HG03103 (cell line): ENCODE measurements around the gene GPS1.
A peak's percentile ranks its signal among the peaks of the same experiment; 100 is the strongest.

Source experiments
- ATAC-seq: cut with Tn5 transposase; IDR thresholded peaks from one replicate; pipeline ENCODE4 v1.9.1; 2021; ENCODE audit warnings: low read depth; ENCODE audit not compliant: unreplicated experiment

GPS1 gene

DNA sequence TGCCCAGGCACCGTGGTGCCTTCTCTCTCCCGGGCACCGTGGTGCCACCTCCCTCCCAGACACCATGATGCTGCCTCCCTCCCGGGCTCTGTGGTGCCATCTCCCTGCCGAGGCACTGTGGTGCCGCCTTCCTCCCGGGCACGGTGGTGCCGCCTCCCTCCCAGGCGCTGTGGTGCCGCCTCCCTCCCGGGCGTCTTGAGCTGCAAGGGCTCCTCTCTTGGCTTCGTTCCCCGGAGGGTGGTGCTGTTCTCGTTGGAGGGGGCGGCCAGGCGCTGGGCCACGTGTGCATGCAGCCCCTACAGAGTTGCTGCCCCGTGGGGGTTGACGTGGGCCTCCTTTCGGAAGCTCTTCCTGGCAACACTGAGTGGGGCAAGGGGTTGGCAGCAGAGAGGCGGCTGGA is 37.3 kb upstream of the GPS1 start:
- ATAC-seq = no peak

DNA sequence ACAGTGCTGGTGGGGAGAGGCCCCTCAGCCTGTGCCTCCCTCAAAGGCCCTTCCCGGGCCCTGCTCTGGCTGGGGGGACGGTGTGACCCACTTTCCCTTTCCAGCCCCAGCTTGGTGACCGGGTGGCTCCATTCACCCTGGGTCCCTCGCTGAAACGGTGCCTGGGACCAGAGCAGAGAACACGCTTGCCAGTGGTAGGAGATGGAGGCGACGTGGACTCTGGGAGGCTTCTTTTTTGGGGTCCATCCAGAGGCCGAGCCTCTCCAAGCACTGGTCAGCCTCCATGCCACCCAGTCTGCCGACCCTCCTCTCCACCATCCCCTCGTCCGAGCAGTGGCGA is 36.8 kb upstream of the GPS1 start:
- ATAC-seq = no peak

DNA sequence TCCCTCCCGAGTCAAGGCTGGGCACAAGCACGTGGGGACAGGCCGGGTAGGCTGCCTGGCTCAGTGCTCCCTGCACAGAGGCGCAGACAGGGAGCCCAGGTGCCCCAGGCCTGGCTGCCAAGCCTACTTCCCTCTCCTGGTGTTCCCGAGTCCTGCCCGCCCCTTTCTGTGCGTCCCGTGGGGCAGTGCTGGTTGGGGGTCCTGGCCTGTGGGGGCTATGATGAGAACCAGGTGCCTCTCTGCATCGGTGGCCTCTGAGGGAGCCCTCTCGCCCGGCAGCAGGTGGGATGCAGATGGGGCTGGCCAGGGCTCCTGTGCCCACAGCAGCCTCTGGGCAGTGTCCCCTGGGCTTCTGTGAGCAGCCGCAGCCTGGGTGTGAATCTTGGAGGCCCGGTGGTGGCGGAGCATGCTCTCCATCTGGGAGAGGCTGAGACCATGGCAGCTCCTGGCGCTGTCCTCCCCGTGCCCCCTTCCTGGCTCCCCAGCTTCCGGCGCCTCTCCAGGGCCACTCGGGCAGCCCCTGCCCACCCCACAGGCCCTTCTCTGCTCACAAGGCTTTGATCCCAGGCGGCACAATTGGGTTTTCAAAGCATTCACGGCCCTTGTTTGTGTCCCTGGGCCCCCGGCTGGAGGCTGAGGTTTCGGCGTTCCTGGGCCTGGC is 36.3 kb upstream of the GPS1 start:
- no peak for ATAC-seq

DNA sequence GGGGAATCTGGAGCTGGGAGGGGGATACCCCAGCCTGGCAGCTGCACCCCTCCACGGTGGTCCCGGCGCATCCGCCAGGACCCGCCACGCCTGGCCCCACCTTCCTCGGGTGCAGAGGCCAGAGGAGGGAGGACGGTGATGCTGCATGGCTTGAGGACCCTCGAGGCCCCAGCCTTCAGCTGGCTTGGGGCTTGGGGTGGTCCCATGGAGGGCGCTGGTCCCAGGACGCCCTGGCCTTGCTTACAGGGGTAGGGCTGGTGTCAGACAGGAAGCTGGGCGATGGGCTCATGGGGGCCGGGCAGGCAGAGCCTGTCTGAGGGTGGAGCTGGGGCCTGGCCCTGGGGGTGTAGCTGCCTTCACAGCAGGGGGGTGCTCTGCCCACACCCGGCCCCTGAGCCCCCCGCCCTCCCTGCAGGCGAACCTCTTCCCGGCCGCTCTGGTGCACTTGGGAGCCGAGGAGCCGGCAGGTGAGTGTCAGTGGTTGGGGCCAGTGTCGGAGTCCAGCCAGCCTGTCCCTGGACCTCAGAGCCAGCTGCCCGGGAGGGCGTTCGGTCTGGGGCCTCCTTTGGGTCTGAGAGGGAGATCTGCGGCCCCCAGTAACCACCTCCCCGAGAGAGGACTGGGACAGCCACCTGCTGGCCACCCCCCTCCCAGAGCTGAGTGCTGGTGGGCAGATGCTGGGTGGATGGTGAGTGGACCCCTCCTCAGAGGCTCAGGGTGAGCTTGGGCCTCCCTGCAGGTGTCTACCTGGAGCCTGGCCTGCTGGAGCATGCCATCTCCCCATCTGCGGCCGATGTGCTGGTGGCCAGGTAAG is 35.4 kb upstream of the GPS1 start:
- ATAC-seq = no peak

DNA sequence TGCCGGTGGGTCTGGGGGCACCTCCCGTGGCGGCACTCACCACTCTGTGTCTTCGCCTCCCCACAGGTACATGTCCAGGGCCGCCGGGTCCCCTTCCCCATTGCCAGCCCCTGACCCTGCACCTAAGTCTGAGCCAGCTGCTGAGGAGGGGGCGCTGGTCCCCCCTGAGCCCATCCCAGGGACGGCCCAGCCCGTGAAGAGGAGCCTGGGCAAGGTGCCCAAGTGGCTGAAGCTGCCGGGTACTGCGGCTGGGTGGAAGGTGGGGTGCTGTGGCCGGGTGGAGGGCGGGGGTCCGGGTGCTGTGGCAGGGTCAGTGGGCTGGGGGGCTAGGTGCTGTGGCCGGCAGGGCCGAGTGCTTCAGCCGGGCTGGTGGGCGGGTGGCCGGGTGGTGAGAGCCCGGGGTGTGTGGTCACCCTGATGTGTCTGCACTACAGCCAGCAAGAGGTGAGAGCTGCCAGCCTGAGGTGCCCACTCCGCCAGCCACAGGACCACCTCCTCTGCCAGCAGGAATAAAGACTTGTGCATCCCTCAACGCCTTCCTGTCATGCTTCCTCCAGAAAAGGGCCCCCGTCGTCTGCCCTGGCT is 34.7 kb upstream of the GPS1 start:
- no peak for ATAC-seq

DNA sequence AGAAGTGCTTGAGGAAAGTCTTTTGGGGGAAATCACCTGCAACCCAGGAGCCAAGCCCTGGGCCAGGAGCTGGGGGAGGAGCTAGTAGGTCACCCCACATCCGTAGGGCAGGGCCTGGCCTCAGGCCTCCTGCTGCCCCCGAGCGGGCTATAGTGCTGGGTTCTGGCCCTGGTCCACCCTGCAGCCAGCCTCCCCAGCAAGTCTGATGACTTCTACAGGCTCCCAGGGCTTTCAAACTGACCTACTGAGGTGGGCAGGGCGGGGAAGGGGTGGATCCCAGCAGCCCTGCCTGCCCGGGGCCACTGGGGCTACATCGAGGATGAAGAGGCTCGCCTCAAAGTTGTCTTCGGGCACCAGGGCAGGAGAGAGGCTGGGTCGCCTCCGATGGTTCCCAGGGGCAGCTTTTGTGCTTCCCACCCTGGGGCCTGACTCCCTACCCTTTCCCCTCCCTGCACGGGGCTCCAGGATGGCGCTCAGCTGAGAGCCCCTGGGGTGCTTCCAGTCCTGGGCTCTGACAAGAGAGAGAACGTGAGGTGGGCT is 34.0 kb upstream of the GPS1 start:
- ATAC-seq = no peak

DNA sequence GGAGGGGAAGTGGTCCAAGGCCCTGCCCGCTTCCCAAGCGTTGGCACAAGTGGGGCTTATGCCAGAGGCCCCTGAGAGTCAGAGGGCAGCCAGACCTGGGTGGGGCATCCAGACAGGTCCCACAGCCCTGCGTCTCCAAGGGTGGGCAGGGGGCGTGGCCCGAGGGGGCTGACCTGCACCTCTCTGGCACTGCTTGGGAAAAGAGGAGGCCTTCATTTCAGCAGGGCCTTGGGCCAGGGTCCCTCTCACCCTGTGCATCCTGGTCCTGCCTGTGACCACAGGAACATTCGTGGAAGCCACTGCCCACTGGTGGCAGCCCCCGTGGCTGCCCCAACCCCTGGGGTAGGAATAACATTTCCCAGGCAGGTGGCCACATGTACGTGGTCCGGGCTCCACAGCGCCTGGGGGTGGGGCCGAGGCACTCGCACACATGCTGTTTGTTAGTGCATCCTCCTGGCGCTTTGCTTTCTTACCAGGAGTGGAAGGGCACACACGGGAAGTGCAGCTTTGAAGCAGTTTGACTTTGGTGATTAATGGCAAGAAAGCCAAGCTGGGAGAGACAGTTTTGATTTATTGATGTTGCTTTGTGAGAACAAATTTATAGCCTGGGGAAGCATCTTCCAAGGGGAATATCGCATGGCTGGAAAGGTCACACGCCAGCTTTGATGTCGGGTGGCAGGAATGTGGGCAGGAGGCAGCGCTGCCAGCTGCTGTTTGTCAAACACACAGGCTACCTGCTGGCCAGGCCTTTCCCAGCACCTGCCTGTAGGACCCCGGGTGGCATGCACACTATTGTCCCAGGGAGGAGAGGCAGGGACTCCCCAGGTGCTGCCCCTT is 33.3 kb upstream of the GPS1 start:
- ATAC-seq = no peak

DNA sequence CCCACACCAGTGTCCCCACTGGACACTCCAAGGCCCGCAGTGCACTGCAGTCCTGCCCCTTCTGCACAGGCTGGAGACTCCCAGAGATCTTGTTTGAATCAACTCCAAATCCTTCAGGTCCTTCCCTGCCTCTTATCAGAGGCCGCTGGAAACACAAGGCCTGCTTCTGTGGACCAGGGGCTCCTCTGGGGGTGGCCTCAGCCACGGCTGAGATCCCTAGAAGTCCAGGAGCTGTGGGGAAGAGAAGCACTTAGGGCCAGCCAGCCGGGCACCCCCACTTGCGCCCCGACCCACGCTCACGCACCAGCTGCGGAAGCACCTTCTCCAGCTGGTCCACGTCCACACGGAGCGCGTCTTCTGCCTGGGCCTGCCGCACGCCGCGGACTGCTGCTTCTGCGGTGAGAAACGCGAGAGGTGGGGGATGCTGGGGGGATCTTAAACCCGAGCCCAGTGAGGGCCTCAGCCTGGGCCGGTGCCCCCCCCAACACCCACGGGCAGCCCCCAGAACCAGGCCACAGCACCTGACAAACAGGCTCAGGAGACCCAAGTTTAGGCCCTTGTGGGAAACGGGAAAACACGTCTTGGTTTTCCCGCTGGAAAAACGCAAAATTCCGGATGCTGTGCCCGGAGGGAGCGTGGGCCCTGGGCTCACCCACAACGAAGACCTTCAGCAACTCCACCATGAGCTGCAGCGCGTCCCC is 32.6 kb upstream of the GPS1 start:
- no peak for ATAC-seq

DNA sequence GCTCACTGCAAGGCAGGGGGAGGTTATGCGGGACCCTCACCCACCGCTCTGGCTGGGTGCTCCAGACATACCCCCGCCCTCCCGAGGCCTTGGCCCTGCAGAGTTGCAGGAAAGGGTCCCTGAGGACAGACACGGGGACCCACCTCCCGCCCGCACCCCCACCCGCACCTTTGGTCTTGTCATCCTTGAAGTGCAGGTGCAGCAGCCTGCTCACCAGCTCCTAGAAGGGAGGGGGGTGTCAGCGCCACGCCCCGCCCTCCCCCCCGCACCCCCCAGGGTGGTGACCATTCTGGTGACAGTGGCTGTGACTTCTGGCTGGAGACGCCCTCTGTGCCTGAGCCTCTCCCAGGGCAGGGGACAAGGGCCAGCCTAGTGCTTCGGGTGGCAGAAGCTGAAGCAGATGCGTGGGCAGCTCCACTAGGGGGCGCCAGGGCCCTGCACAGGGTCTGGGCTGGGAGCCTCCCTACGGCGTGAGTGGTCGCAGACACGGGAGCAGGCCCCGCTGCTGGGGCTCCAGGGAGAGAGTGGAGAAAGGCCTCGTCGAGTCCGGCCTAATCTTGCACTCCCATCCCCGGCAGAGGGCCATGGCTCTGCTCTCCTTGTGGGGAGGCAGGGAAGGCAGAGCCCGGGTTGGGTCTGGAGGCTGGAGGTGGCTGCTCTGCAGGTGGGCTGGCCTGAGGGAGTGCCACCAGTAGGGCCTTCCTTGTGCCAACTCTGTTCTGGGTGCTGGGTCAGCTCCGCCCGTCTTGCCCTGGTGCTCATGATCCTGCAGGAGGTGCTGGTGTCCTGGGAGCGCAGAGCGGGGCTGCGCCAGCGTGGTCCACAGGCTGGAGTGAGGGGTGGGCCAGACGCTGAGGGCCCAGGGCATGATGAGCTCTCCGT is 31.8 kb upstream of the GPS1 start:
- ATAC-seq = no peak

DNA sequence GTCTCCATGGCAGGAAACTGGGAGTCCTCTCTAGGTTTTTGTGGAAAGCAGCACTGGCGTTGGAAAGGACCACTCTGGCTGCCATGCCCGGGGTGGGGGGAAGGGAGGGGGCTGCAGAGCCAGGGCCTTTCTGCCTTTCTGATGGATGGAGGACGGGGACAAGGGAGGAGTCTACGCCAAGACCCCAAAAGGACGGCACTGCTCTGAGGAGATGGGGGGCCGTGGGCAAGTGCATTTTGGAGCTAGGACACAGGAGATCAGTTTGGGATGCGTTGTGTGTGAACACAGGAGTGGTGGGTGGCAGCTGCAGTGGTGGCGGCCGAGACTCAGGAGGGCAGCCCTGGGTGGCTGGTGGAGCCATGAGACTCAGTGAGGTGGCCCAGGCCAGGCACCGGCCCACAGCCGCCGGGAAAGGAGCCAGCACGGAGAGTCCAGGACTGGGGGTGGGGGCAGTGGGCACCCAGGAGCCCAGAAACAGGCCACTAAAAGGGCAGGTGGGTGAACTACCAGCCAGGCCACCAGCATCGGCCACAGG is 31.1 kb upstream of the GPS1 start:
- no peak for ATAC-seq

DNA sequence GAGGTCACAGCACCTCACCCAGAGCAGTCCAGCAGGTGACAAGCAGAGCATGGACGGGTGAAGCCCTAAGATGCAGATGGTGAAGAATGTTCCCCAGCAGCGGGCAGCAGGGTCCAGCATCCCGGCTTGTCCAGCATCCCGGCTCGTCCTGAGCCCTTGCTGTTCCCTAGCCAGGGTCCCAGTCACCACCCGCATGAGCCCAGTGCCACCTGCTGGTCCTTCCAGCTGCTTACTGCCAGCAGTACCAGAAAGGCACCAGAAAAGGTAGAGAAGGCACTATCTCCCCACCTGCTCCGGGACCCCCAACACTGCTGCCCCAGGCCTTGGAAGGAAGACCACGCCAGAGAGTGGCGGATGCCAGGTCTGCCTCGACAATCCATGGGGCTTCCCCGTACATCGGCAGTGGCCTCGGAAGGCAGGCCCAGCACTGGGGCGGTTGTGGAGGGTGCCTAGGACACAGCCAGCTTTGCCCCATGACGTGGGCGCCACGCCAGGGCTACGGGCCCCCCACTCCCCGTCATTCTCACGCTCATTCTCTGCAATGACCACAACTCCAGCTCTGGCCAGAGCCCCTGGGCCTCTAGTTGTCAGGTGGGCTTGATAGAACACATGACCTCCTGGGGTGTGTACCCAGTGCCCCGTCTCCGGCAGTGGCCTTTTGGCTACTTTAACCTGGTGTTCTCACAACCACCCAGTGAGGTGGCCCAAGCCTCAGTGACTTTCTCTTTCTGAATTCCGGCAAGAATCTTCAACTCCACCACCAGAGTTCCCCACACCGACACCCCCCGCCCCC is 30.4 kb upstream of the GPS1 start:
- ATAC-seq = no peak

DNA sequence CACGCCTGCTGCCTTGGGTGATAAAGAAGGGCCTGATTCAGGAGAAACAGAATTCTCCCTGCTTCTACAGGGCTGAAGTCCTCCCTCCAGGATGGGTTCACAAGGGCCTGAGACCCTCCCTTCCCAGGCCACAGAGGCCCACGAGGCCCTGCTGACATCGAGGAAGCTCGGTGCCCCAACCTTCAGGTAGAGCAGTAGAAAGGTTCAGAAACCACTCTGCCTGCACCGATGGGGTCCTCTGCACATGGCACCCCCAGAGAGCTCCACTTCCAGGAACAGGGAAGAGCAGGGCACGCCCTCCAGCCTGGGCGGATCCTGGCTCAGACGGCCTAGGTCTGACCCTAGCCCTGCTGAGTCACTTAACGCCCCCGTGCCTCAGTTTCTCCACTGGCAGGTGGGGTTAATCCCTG is 29.8 kb upstream of the GPS1 start:
- ATAC-seq = no peak

DNA sequence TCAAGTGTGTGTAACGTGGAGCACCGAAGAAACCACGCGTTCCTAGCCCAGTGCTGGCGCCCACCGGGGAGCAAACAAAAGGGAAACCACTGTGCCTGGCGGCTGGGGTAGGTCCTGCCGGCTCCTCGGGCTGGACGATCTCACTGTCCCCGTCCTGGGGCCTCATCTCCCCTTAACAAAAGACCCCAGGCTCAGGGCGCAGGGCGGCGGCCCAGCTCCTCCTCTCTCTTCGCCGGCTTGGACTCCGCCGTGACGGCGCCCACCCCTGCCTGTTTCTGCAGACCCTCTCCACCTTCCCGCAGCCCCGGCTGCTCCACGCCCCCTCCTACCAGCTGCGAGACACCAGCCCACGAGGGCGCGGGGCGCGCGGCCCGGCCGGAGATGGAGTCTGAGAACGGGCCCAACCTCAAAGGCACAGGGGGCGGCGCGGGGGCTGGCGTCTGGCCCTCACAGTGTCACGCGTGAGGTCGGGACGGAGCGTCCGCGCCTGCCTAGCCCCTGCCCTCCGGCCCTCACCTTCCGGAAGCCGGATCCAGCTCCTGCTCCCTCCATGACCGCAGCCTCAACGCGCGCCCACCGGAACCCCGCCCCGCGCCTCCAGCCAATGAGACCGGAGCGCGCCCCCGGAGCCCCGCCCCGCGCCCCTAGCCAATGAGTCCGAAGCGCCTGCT is 29.3 kb upstream of the GPS1 start, which contains the start of gene CENPX:
Gene CENPX (minus strand): TSS at position 569 of the 671 bp plus-strand sequence. CDS start 17 bp downstream, at position 552.
- ATAC-seq = no peak

DNA sequence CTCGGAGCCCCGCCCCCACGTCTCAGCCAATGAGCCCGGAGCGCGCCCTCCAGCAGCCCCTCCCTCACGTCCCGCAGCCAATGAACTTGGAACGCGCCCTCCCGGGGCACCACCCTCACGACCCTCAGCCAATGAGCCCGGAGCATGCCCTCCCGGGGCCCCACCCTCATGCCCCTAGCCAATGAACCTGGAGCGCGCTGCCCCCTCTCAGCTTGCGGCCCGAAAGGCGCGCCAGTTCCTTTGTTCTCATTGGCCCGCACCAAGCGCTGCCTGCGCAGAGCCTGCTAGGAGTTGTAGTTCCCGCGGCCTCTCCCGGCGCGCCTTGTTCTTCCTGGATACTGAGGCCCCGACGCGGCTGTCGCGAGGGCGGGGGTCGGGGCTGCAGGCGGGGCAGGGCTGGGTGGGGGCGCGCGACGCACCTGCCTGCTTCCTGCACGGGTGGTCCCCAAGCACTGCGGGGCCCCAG is 28.7 kb upstream of the GPS1 start, which contains the start of gene LRRC45:
Gene LRRC45 (plus strand): TSS at position 325 of the 466 bp plus-strand sequence. CDS start 339 bp downstream, outside the sequence.
- peak; percentile 82 for ATAC-seq

DNA sequence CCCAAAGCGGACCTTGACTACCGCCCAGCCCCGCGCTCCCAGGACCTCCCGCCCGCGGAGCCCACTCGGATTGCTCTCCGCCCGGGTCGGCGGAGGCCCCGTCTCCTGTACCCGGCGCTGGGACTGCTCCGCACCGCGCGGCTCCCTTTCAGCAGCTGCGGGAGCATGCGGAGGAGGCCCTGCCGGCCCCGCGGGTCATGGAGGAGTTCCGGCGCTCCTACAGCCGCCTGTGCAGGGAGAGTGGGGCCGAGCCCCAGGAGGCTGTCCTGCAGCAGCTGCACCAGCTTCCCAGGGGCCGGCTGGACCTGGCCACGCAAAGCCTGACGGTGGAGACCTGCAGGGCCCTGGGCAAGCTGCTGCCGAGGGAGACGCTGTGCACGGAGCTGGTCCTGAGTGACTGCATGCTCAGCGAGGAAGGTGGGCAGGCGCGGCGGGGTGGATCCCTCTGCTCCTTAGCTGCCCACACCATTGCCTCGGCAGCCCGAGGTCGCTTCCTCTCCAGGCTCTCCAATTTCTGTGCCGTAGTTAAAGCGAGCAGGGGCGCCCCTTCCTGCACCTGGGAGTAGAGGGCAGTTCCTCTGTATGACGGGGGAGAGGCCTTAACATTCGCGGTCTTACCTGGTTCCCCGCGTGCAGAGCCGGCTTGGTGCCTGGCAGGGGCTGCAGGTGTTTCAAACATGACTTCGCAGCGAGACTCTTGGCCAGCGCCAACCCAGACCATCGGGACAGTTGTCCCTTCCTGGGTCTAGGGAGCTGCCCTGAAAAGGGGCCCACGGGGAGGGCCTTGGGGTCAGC is 28.1 kb upstream of the GPS1 start:
- no peak for ATAC-seq

DNA sequence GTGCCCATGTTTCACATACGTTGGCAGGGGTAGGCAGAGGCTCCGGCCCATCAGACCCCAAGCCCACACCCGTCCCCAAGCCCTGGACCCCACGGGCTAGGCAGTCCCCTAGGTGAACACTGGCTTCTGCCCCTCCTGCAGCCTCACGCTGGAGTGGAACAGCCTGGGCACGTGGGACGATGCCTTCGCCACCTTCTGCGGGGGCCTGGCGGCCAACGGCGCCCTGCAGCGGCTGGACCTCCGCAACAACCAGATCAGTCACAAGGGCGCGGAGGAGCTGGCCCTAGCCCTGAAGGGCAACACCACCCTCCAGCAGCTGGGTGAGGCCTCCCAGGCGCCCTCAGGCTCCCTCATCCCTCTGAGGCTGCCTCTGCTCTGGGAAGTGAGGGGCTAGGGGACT is 26.8 kb upstream of the GPS1 start:
- ATAC-seq = no peak
